IPS-NIHi7 (cell line): ENCODE measurements around the gene CXCR2.
"Not testable (repeated sequence)": the region's sequence is repeated elsewhere in the genome, so short reads cannot be mapped to it uniquely, and the experiment has no call there.

Source experiments
- DNase-seq: peaks from one replicate; pipeline ENCODE4 v3.0.0; 2012; ENCODE audit warnings: mixed read lengths; ENCODE audit errors: extremely low spot score

Gene CXCR2

GRCh38 chr2:218129458-218130135, 3.8 kb downstream of the CXCR2 start:
- no peak for DNase-seq

DNA sequence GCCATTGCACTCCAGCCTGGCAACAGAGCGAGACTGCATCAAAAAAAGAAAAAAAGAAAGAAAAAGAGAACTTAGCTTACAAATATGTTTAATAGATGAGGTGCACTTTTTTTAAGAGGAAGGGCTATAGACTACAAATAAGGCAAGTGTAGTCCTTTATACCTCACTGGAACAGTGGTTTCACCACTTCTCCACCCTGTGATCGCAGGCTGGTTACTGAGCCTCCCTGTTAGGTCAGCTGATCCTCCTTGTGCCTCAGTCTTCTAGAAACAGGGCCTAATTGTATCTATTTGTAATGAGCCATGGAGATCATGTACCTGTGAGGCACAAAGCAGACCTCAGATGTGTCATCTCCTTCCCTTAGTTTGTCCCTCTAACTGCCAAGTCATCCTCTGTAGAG, 4.5 kb downstream of the CXCR2 start:
- no peak for DNase-seq

- no peak for DNase-seq
Measured at GRCh38 chr2:218130822-218131221, 5.0 kb downstream of the CXCR2 start.

GRCh38 chr2:218137514-218137913, 11.7 kb downstream of the CXCR2 start:
- DNase-seq: no peak

DNA sequence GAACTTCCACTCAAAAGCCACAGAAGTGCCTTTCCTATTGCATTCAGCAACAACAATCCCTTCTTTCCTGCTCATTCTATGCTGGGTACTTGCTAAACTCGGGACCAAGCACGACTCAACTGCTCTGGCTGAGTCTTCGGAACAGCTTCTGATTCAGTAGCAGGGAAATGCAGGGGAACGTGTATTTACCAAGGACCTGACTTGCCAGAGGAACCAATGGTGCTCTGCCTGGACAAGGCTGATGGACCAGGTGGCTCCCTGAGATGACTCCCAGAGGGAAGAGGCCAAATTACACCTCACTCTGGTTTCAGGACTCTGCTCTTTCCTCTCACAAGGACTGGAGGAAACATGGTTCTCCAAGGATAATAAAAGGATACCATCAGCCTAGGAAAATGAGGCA, 12.2 kb downstream of the CXCR2 start:
- no peak for DNase-seq

- DNase-seq: no peak
Measured at GRCh38 chr2:218145124-218145523, 19.3 kb downstream of the CXCR2 start.

DNA sequence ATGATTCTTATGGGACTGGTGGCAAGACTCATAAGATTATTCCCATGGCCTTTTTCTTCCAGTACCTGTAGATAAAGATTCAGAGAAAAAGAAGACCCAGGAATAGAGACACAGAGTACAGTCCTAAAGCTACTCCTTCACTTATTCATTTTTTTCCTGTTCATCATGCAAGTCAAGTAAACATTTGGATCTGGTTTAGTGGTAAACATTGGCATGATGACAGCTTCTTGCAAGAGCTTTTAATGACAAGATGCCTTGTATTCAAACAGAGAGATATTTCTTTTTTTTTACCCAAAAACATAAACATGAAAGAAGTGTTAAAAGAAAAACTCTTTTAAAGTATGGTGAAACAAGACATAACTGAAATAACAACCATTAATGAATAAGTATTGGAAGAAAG, 20.2 kb downstream of the CXCR2 start:
- DNase-seq: no peak

GRCh38 chr2:218149098-218149497, 23.3 kb downstream of the CXCR2 start:
- no peak for DNase-seq

GRCh38 chr2:218149848-218150440, 24.1 kb downstream of the CXCR2 start:
- DNase-seq: no peak

GRCh38 chr2:218152172-218152571, 26.3 kb downstream of the CXCR2 start:
- DNase-seq: no peak

- DNase-seq: no peak
Measured at GRCh38 chr2:218152777-218153176, 26.9 kb downstream of the CXCR2 start.

- no peak for DNase-seq
Measured at GRCh38 chr2:218155953-218156479, 30.2 kb downstream of the CXCR2 start.

DNA sequence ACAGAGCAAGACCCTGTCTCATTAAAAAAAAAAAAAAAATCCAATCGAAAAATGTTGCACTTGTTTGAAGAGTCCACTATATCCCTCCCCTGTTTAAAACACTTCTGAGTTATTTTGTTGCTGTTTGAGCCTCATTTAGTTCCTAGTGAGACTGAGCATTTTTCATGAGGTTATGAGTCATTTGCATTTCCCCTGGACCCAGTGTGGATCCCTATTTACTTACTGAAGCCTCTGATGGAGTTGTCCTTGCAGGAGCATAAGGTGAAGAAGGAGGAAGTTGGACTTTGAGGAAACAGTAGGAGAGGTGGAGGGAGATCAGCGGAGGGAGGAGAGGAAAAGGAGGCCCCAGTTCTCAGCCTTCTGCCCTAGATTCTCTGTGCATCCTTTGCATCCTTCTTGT, 35.8 kb downstream of the CXCR2 start:
- no peak for DNase-seq

DNA sequence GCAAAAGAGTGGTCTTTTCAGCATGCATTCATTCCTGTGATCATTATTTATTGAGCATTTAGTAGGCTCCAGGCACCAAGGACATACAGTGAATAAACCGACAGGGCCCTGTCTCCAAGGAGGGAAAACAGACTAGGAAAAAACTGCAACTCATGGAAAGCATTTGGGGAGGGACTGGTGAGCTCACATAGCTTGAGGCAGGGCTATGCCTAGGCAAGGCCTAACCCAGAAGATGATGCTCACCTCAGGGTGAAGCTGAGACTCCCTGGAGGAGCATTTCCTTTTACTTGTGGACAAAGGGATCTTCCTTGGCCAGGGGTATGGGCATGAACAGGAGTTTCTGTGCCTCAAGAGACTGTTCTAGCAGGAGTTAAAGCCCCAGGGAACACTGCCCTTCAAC, 37.0 kb downstream of the CXCR2 start:
- no peak for DNase-seq

GRCh38 chr2:218166791-218167190, 41.0 kb downstream of the CXCR2 start, which contains the start of gene CXCR1:
Gene CXCR1, minus strand, starts transcription at chr2:218166962. Its CDS starts 1,751 bp downstream, at chr2:218165211.
- DNase-seq: no peak

DNA sequence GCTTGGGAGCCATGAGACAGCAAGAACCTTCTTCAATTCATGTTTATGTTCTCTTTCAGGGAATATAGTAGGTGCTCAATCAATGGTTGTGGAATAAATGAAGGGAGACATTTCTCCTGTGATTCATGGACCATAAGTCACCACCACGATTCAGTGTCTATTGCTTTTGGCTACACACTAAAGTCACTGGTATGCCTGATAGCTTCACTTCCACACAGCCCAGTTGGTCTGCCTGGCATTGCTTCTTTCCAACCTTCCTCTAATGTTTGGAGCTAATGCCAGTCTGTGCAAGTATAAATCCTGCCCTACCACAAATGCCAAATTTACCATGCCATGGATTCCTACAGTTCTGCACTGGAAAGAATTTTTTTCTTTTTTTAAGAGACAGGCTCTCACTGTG, 42.2 kb downstream of the CXCR2 start:
- DNase-seq: no peak

GRCh38 chr2:218168635-218169462, 43.0 kb downstream of the CXCR2 start:
- DNase-seq: peak; percentile 88

DNA sequence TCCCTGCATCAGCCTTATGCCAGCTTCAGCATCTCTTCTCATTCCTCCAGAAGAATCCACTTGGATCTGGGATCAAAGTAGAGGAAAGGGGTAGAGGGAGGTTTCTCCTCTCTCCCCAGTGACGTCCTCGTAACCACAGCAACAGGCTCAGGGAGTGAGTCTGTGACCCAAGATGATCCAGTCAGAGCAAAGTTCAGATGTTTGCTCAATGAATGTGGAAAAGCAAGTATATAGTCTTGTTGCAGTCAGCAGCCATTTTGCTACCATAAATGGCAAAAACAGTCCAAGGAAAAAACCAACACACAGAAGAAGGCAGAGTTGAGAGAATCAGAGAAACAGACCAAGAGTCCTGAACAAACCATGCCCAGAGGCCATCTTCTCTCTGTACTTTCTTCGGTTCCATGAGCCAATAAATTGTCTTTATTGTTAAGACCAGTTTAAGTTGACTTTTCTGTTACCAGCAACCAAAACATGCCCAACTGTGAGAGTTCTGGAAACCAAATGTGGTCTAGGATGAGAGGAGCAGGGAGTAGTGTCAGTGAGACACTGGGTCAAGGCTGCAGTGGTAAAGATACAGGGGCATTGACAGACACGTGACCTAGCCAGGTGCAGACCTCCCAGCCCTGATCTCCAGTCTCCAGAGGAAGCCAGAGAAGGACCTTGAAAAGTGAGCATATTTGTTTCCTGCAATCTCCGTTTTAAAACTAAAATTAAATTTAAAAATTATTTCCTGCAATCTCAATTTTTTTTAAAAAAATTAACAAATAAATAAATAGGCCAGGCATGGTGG, 44.1 kb downstream of the CXCR2 start:
- no peak for DNase-seq

DNA sequence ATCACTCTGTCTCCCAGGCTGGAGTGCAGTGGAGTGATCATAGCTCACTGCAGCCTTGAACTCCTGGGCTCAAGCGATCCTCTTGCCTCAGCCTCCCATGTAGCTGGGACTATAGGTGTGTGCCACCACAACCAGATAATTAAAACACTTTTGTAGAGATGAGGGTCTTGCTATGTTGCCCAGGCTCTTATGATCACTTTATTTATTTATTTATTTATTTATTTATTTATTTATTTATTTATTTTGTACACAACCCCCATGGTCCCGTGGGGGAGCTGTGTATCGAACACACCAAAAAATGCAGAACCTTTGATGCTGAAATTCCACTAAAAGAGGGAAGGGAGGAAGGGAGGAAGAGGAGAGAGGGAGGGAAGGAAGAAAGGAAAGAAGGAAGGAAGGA, 45.9 kb downstream of the CXCR2 start:
- DNase-seq: not testable (repeated sequence)

- DNase-seq: no peak
Measured at GRCh38 chr2:218172845-218173244, 47.0 kb downstream of the CXCR2 start.

DNA sequence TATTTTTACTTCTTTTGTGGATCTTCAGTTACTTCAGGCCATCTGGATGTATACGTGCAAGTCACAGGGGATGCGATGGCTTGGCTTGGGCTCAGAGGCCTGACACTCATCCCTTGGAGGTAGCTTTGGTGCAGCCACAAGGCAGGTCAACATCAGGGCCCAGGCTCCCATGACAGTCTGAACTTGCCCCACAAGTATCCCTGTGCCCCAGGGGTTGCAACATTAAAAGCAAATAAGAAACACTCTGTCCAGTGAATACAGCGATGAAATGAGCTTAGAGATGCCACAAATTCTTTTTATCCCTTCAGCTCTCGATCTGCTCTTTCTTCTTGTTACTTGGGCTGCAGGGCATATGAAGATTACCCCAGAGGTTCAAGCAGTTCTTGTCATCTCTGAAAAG, 54.0 kb downstream of the CXCR2 start:
- no peak for DNase-seq
